Heart left ventricle (tissue), 13 donors: Measurements from ENCODE around the gene SCG5.

Experiments
- POLR2A ChIP-seq, 2 donors: fragments of 450-650 bp; IDR thresholded peaks; one replicate each; pipeline ENCODE4 v1.6.1; 2017; ENCODE audit warnings: antibody characterized with exemption in 2 of 2, mild to moderate bottlenecking in 2 of 2, moderate library complexity in 2 of 2
- TF ChIP-seq, protein P1 (sequence below), 12 donors: fragments of 200-600 bp; sonication (generic) in 4 of 12; IDR thresholded peaks; one replicate each; pipeline versions ENCODE4 v1.5.0 to v1.8.0; 2018 to 2022; ENCODE audit warnings: antibody characterized with exemption in 12 of 12, mild to moderate bottlenecking in 5 of 12
- donor health status: ischemic (EF 13 %, LVEDD 7.1; RV severe dilation, severe dysfunction).
- donor health status: DM: no; HTN: yes; CAD: no.
- donor health status: DM: no; HTN: no; CAD: no.
- donor health status: ischemic (EF 25% LVEDD 6.9; RV normal size, moderate dysfunction).
- donor health status: ischemic (EF 25% LVEDD 5.7; RV mildly dilated, moderate dysfunction).
- donor health status: ischemic (EF 35%, LVEDD 5.7; RV mildly dilated, moderate dysfunction).
- donor health status: nonischemic (EF 11% LVEDD 7.7; RV severe dilation, severe dysfunction).
- donor health status: DM: yes; HTN: yes; CAD: no.
- donor health status: PGD.
- donor health status: ischemic (EF 29% LVEDD 5.4; RV normal size, mild dysfunction).
- donor health status: nonischemic (EF 23%, LVEDD 6.1; RV moderate dilation, normal function).

DNA sequence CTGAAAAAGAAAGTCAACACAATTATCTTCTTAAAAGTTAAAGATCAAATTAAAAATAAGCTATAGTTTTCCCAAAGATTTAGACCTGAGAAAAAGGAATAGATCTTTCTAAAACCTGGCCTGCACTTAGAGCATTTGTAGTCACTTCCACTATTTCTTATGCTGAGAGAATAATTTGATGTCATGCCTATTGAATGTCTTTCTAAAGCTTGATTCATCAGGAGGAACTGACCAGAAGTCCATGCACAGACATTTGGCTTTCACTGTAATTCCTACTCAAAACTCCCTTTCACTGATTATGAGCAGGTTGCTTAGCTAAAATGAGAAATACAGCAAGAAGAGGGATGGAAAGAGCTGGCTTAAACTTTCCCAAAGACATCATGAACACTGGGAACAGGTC, 80.6 kb downstream of the SCG5 start:
- TF ChIP-seq, protein P1, sequence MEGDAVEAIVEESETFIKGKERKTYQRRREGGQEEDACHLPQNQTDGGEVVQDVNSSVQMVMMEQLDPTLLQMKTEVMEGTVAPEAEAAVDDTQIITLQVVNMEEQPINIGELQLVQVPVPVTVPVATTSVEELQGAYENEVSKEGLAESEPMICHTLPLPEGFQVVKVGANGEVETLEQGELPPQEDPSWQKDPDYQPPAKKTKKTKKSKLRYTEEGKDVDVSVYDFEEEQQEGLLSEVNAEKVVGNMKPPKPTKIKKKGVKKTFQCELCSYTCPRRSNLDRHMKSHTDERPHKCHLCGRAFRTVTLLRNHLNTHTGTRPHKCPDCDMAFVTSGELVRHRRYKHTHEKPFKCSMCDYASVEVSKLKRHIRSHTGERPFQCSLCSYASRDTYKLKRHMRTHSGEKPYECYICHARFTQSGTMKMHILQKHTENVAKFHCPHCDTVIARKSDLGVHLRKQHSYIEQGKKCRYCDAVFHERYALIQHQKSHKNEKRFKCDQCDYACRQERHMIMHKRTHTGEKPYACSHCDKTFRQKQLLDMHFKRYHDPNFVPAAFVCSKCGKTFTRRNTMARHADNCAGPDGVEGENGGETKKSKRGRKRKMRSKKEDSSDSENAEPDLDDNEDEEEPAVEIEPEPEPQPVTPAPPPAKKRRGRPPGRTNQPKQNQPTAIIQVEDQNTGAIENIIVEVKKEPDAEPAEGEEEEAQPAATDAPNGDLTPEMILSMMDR (IDR thresholded peaks at IDR 0.05) = no peak
- TF ChIP-seq POLR2A (IDR thresholded peaks at IDR 0.05) = no peak
